SK-N-SH (cell line): ENCODE results near the gene NFASC. TPM values are rescaled to one million over a fixed set of nuclear protein-coding genes. Genes with fewer than 3 reads are reported as not detected.
A peak's percentile ranks its signal among the peaks of the same experiment; 100 is the strongest.

ENCODE experiments used
- CTCF ChIA-PET: fragments of 300-600, 350-600 bp; formaldehyde crosslinking; extraction: SDS; loops from one replicate; lab custom pipeline; 2021; lab: Yijun Ruan, JAX
- POLR2A ChIA-PET: fragments of 350-600 bp; sonication (Branson Sonifier 250); formaldehyde crosslinking; extraction: SDS; loops from one replicate; lab custom pipeline; 2020; ENCODE audit warnings: antibody characterized with exemption, inconsistent platforms; lab: Yijun Ruan, JAX
- DNase-seq: peaks from one replicate; pipeline ENCODE4 v3.0.0; 2012
- H2AFZ ChIP-seq: fragments of 200-600 bp; sonication (generic); 2 replicates; pipeline ENCODE4 v1.8.1; 2016; ENCODE audit warnings: antibody characterized with exemption, mild to moderate bottlenecking, low read depth
- H3F3A ChIP-seq: fragments of 200-600 bp; sonication (generic); replicated peaks from 2 replicates; pipeline ENCODE3; 2016; ENCODE audit warnings: antibody characterized with exemption, mild to moderate bottlenecking; ENCODE audit not compliant: insufficient read depth
- H3K27ac ChIP-seq, 2 experiments: fragments of 200-500 bp in 1 of 2; fragments of 200-600 bp in 1 of 2; sonication (Bioruptor generic) in 1 of 2; sonication (generic), shearing (Covaris generic) in 1 of 2; 2 replicates each; pipeline versions ENCODE4 v1.5.1 to v1.6.1; 2014 to 2016; ENCODE audit warnings: low read depth in 2 of 2, inconsistent platforms in 1 of 2, low read length in 1 of 2, mild to moderate bottlenecking in 1 of 2, mixed read lengths in 1 of 2
- H3K27me3 ChIP-seq: fragments of 200-600 bp; sonication (generic), shearing (Covaris generic); 2 replicates; pipeline ENCODE4 v1.6.1; 2016; ENCODE audit warnings: mixed run types; ENCODE audit not compliant: insufficient read depth
- H3K36me3 ChIP-seq, 2 experiments: fragments of 200-500 bp in 1 of 2; fragments of 200-600 bp in 1 of 2; sonication (Bioruptor generic) in 1 of 2; sonication (generic) in 1 of 2; replicated peaks in 1 of 2; 2 replicates each; pipeline versions ENCODE3 to v1.5.1; 2014 to 2016; ENCODE audit warnings: low read length in 1 of 2, mild to moderate bottlenecking in 1 of 2; ENCODE audit not compliant: insufficient read depth in 2 of 2, control insufficient read depth in 1 of 2
- H3K4me1 ChIP-seq, 2 experiments: fragments of 200-500 bp in 1 of 2; fragments of 200-600 bp in 1 of 2; sonication (Bioruptor generic) in 1 of 2; sonication (generic), shearing (Covaris generic) in 1 of 2; 2 replicates each; pipeline versions ENCODE4 v1.5.1 to v1.6.1; 2014 to 2016; ENCODE audit warnings: low read depth in 1 of 2, low read length in 1 of 2, mixed run types in 1 of 2; ENCODE audit not compliant: insufficient read depth in 2 of 2, control insufficient read depth in 1 of 2
- H3K4me2 ChIP-seq: fragments of 200-600 bp; sonication (generic), shearing (Covaris generic); 2 replicates; pipeline ENCODE4 v1.6.1; 2017; ENCODE audit warnings: mixed run types
- H3K4me3 ChIP-seq, 2 experiments: fragments of 200-500 bp in 1 of 2; fragments of 200-600 bp in 1 of 2; sonication (Bioruptor generic) in 1 of 2; sonication (generic), shearing (Covaris generic) in 1 of 2; 2 replicates each; pipeline versions ENCODE4 v1.5.1 to v1.8.1; 2014 to 2016; ENCODE audit warnings: low read depth in 2 of 2, inconsistent platforms in 1 of 2, low read length in 1 of 2, mild to moderate bottlenecking in 1 of 2, mixed read lengths in 1 of 2, moderate library complexity in 1 of 2
- H3K79me2 ChIP-seq: fragments of 200-600 bp; sonication (generic); 2 replicates; pipeline ENCODE4 v1.8.1; 2017; ENCODE audit warnings: mild to moderate bottlenecking; ENCODE audit not compliant: insufficient read depth
- H3K9ac ChIP-seq: fragments of 200-600 bp; sonication (generic); 2 replicates; pipeline ENCODE4 v1.6.1; 2017; ENCODE audit warnings: mixed run types
- H3K9me2 ChIP-seq: fragments of 200-600 bp; sonication (generic); 2 replicates; pipeline ENCODE4 v1.6.1; 2017; ENCODE audit warnings: mixed run types
- H3K9me3 ChIP-seq: fragments of 200-600 bp; sonication (generic); 2 replicates; pipeline ENCODE4 v1.6.1; 2017; ENCODE audit warnings: mixed run types, mild to moderate bottlenecking, moderate library complexity
- H4K20me1 ChIP-seq: fragments of 200-600 bp; sonication (generic); 2 replicates; pipeline ENCODE4 v1.6.1; 2017; ENCODE audit warnings: mild to moderate bottlenecking, mixed run types; ENCODE audit not compliant: insufficient read depth
- CTCF ChIP-seq: fragments of 200-600 bp; sonication (generic); IDR thresholded peaks from 2 replicates; pipeline ENCODE4 v1.6.1; 2017; ENCODE audit warnings: antibody characterized with exemption, mild to moderate bottlenecking, moderate library complexity
- FOSL2 ChIP-seq: IDR thresholded peaks from 2 replicates; pipeline ENCODE4 v1.4.0; 2012; ENCODE audit warnings: low read depth, mild to moderate bottlenecking, moderate library complexity, borderline replicate concordance
- GATA2 ChIP-seq: sonication (generic); formaldehyde crosslinking; IDR thresholded peaks from 2 replicates; pipeline ENCODE4 v1.5.0; 2020; ENCODE audit warnings: mild to moderate bottlenecking, missing genetic modification reagents
- NRF1 ChIP-seq: IDR thresholded peaks from 2 replicates; pipeline ENCODE4 v1.6.1; 2012; ENCODE audit warnings: low read depth, mild to moderate bottlenecking, low read length
- POLR2AphosphoS5 ChIP-seq: IDR thresholded peaks from 2 replicates; pipeline ENCODE4 v1.6.1; 2012; ENCODE audit warnings: low read depth, low read length
- REST ChIP-seq: IDR thresholded peaks from 2 replicates; pipeline ENCODE4 v1.6.1; 2012; ENCODE audit warnings: mild to moderate bottlenecking, low read depth, low read length, moderate library complexity
- RFX5 ChIP-seq: IDR thresholded peaks from 2 replicates; pipeline ENCODE4 v1.6.1; 2012; ENCODE audit warnings: mild to moderate bottlenecking, improper control_type of control experiment, low read length
- TCF12 ChIP-seq: IDR thresholded peaks from 2 replicates; pipeline ENCODE4 v1.4.0; 2012
- TEAD4 ChIP-seq: IDR thresholded peaks from 2 replicates; pipeline ENCODE4 v1.4.0; 2012; ENCODE audit warnings: mild to moderate bottlenecking, borderline replicate concordance; ENCODE audit not compliant: insufficient read depth
- YY1 ChIP-seq: IDR thresholded peaks from 2 replicates; pipeline ENCODE4 v1.4.0; 2012; ENCODE audit warnings: low read depth, mild to moderate bottlenecking
- ZBTB33 ChIP-seq: IDR thresholded peaks from 2 replicates; pipeline ENCODE4 v1.4.0; 2012; ENCODE audit warnings: low read depth, borderline replicate concordance
- WGBS: methylation state at CpG from one replicate; pipeline ENCODE4 v1.1.6; 2017; ENCODE audit warnings: low lambda C conversion rate; 5-methylcytosine and 5-hydroxymethylcytosine counted together
- polyA plus RNA-seq, 3 experiments: library from polyadenylated mRNA; depleted of rRNA; stranded (reverse); fragments of >200 nt; gene quantifications; 2 replicates each; pipeline ENCODE4 v1.2.3, GENCODE V29; 2012
- TF ChIP-seq, protein P1 (sequence below): IDR thresholded peaks from 2 replicates; pipeline ENCODE4 v1.4.0; 2012; ENCODE audit warnings: low read depth, borderline replicate concordance

The NFASC gene
- polyA plus RNA-seq, 1 of the 3 experiments (the other 2 are of a cell fraction): 6.0 TPM

GRCh38 chr1:205044741-205045140, 174.1 kb downstream of the NFASC start:
- ChIA-PET POLR2A (no interaction called here), CTCF (interaction anchor here (1.1 to 10.4 kb wide), 5 partner anchors 8 to 229 kb away, joined by 3 to 92 read pairs (median 5); no protein-coding TSS in a partner anchor)
- H3K9me2 ChIP-seq: no peaks in the 10 kb centered on the region
- H2AFZ ChIP-seq: no peak overlapping the region
- no peaks in the 10 kb centered on the region for H3F3A ChIP-seq
- H3K4me2 ChIP-seq: no peak overlapping the region
- peaks cover 0 to 7% of the 10 kb centered on the region in 2 experiments; a peak in 1 of 4 replicates for H3K4me1 ChIP-seq
- no peak for DNase-seq
- no peaks in the 10 kb centered on the region for H3K36me3 ChIP-seq
- no peaks in the 10 kb centered on the region for H3K9me3 ChIP-seq
- TF ChIP-seq REST: peak; percentile 87
- no peak for TF ChIP-seq NRF1
- H3K9ac ChIP-seq: no peak overlapping the region
- no peak overlapping the region for H3K27ac ChIP-seq
- H3K79me2 ChIP-seq: no peaks in the 10 kb centered on the region
- 67% methylated on average over 2 of the region's 5 CpGs for WGBS
- H3K27me3 ChIP-seq: peaks cover 60% of the 10 kb centered on the region
- no peaks in the 10 kb centered on the region for H4K20me1 ChIP-seq
- no peak overlapping the region for H3K4me3 ChIP-seq

DNA sequence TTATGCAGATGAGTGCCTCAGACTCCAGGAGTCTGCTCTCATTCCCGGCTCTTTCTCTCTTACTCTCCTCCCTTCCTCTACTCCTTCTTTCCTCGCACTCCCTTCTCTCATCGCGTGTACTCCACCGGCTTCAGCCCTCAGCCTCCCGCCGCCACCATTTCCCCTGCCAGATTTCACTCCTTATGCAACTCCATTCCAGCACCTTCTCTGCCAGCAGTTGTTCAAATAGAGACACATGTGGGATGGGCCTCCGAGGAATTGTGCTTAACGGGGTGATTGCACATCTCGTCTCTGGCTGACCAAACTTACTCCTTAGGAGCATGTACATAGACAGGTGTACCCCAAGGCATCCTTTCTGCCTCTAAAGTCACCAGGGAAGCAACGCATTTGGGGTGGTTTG, 174.5 kb downstream of the NFASC start:
- Histone ChIP-seq H3K9me2 (no peaks in the 10 kb centered on the region), H3K4me3 (no peak overlapping the region), H4K20me1 (no peaks in the 10 kb centered on the region), H3K4me2 (no peak overlapping the region), H3K27me3 (peaks cover 60% of the 10 kb centered on the region), H3F3A (no peaks in the 10 kb centered on the region), H3K36me3 (no peaks in the 10 kb centered on the region), H2AFZ (no peak overlapping the region), H3K27ac (no peak overlapping the region), H3K79me2 (no peaks in the 10 kb centered on the region), H3K9me3 (no peaks in the 10 kb centered on the region), H3K9ac (no peak overlapping the region), H3K4me1 (peaks cover 0 to 7% of the 10 kb centered on the region in 2 experiments; a peak in 1 of 4 replicates)
- TF ChIP-seq GATA2 (no peak), TCF12 (no peak), FOSL2 (no peak), TEAD4 (no peak), ZBTB33 (no peak), CTCF (no peak), POLR2AphosphoS5 (no peak), YY1 (no peak), RFX5 (no peak)
- TF ChIP-seq, protein P1, sequence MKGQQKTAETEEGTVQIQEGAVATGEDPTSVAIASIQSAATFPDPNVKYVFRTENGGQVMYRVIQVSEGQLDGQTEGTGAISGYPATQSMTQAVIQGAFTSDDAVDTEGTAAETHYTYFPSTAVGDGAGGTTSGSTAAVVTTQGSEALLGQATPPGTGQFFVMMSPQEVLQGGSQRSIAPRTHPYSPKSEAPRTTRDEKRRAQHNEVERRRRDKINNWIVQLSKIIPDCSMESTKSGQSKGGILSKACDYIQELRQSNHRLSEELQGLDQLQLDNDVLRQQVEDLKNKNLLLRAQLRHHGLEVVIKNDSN: no peak
- CTCF ChIA-PET: interaction anchor here (1.1 to 10.4 kb wide), 4 partner anchors 17 to 228 kb away, joined by 3 to 92 read pairs (median 11); no protein-coding TSS in a partner anchor
- 63% methylated on average over 11 of the region's 11 CpGs for WGBS
- DNase-seq: no peak
- POLR2A ChIA-PET: no interaction called here
